ENCODE data around the gene CEACAM19.

The CEACAM19 gene

DNA sequence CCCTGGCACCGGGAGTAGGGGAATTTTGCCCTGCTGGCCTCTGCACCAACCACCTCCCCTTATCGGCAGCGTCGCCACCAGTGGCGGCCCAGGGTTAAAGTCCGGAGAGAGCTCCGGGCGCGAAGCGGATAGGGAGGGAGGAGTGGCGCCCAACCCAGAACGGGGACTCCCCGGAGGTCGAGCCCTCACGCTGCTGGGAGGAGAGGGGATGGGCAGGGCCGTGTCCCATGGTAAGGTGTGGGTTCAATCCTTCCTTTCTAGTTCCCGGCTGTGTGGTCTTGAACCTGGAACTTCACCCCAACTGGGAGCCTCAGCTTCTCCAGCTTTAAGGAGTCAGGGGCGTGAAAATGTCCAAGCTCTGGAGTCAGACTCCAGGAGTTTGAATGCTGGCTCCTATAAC lies 54.0 kb downstream of the CEACAM19 start:
- no peak for DNase-seq

DNA sequence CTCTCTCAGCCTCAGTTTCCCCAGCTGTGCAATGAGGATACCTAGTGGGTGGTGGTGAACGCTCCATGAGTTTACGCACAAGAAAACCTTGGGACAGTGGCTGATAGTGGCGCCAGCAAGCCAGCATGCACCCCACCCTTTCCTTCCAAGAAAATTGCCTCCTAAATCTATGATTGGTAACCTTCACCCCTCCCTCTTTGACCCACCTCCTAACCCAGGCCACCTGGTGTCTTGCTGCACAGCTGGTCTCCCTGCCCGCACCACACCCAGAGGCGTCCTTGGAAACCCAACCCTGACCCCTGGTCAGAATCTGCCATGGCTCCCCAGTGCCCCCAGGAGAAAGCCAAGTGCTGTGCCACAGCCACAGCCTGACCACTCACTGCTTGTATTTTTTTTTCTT lies 54.4 kb downstream of the CEACAM19 start:
- DNase-seq, result no peak

DNA sequence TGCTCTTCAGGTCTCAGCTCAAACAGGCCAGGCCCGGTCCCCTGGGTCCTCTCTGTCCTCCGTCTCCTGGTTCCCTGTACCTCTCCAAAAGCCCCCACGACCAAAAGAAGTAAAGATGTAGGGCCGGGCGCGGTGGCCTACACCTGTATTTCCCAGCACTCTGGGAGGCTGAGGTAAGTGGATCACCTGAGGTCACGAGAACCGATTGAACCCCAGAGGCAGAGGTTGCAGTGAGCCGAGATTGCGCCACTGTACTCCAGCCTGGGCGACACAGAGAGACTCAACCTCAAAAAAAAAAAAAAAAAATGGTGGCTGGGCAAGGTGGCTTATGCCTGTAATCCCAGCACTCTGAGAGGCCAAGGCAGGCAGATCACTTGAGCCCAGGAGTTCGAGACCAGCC lies 55.2 kb downstream of the CEACAM19 start:
- DNase-seq, result no peak

DNA sequence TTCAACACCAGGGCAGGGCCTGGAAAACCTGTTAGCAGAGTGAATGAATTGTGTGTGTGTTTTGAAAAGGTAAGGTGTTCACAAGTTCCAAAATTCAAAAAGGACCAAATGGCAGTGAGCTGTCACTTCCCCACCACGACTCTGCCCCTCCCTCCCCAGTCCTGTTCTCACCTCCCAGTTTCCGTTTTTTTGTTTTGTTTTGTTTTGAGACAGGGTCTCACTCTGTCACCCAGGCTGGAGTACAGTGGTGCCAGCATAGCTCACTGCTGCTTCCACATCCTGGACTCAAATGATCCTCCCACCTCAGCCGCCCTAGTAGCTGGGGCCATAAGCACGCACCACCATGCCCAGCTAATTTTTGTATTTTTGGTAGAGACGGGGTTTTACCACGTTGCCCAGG lies 56.9 kb downstream of the CEACAM19 start:
- no peak for DNase-seq

DNA sequence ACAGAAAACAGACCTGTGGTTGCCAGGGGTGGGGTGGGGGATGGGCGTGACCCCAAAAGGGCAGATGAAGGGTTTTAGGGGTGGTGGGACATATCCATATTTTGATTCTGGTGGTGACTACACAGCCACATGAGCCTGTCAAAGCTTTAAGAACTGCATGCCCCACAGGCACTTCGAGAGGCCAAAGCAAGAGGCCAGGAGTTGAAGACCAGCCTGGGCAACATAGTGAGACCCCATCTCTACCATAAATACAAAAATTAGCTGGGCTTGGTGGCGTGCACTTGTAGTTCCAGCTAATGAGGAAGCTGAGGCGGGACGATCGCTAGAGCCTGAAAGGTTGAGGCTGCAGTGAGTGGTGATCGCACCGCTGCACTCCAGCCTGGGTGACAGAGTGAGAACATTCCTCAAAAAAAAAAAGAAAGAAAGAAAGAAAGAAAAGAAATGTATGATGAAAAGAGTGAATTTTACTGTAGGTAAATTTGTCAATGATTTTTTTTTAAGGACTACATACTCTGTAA lies 58.3 kb downstream of the CEACAM19 start:
- DNase-seq, result no peak

DNA sequence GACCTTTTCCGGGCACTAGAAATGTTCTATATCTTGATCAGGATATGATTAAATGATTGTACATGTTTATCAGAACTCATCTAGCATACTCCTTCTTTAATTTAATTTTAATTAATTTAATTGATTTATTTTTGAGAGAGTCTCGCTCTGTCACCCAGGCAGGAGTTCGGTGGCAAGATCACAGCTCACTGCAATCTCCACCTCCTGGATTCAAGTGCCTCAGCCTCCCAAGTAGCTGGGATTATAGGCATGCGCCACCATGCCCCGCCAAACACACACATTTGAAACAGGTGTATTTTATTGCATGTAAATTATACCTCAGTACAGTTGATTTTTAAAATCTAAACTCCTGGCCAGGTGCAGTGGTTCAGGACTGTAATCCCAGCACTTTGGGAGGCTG lies 59.8 kb downstream of the CEACAM19 start:
- DNase-seq, result no peak

DNA sequence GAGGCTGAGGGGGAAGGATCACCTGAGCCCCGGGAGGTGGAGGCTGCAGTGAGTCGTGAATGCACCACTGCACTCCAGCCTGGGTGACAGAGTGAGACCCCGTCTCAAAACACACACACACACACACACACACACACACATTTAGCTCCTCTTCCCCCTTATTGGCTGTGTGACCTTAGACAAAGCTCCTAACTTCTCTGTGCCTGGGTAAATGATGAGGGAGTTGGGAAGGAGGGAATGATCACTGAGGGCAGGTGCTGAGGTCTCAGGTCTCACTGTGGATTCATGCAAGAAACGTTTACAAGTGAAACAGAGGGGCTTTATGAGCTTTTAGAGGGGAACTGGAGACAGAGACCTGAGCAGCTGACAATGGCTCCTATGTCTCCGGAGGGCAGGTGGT lies 60.3 kb downstream of the CEACAM19 start:
- DNase-seq, result no peak

DNA sequence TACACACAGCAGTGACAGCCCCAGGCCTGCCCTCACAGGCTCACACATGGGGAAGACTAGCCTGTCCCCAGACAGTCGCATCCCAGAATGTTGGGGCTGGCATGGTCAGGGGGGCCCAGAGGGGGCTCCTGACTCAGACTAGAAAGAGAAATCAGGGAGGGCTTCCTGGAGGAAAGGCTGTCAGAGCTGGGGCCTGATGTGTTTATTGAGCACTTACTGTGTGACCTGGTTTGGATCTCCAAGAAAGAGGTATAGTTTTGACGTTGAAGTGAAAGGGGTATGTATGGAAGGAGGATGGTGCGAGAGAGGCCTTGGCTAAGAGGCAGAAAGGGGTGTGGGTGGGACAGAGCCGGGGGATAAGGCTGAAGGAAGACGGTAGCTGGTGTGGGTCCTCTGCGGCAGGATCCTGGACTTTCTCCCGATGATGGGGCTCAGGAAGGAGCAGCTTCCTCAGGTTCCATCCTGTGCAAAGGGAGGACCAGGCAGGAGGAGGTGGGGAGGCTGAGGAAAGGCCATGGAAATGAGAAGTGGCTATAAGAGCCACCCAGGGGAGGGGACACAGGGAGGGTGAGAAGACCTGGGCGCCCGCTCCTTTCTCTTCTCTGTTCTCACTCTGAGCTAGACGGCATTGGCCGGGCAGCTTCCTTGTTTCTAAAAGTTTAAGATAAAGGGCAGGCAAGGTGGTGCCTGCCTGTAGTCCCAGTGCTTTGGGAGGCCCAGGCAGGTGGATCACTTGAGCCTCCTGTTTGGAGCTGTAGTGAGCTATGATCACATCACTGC lies 61.1 kb downstream of the CEACAM19 start:
- DNase-seq, result no peak
